RWPE1 (cell line): ENCODE results near the gene MRPS33.

Experiments
- CTCF ChIA-PET: fragments of 350-600 bp; sonication (Branson Sonifier 250); formaldehyde crosslinking; extraction: SDS; loops from one replicate; lab custom pipeline; 2021; lab: Yijun Ruan, JAX
- POLR2A ChIA-PET: fragments of 400-600 bp; formaldehyde crosslinking; extraction: SDS; loops from one replicate; lab custom pipeline; 2020; ENCODE audit warnings: antibody characterized with exemption; ENCODE audit not compliant: low non-redundant PET; lab: Yijun Ruan, JAX
- DNase-seq: peaks from one replicate; pipeline ENCODE4 v3.0.0; 2012; ENCODE audit warnings: low spot score
- H3K27ac ChIP-seq: fragments of 450-650 bp; 2 replicates; pipeline ENCODE4 v1.5.1; 2017
- CTCF ChIP-seq: fragments of 450-650 bp; conservative IDR thresholded peaks from 2 replicates; pipeline ENCODE4 v1.5.1; 2017; ENCODE audit warnings: low read depth, mild to moderate bottlenecking

Gene MRPS33

GRCh38 chr7:140981951-140982350 lies 32.8 kb downstream of the MRPS33 start:
- ChIA-PET CTCF (no interaction called here), POLR2A (no interaction called here)
- no peak overlapping the region for H3K27ac ChIP-seq
- DNase-seq: no peak
- TF ChIP-seq CTCF: no peak

- no peak overlapping the region for H3K27ac ChIP-seq
- TF ChIP-seq CTCF: no peak
- ChIA-PET CTCF (no interaction called here), POLR2A (no interaction called here)
- DNase-seq: no peak
Measured at GRCh38 chr7:140977741-140978140, 37.0 kb downstream of the MRPS33 start.

GRCh38 chr7:140972876-140973829 lies 41.6 kb downstream of the MRPS33 start:
- TF ChIP-seq CTCF: no peak
- ChIA-PET POLR2A (no interaction called here), CTCF (no interaction called here)
- DNase-seq: no peak
- H3K27ac ChIP-seq: no peak overlapping the region

- ChIA-PET POLR2A (interaction anchor here (0.5 kb wide), 1 partner anchor 80 kb away, joined by 3 read pairs; no protein-coding TSS in a partner anchor), CTCF (no interaction called here)
- no peak for DNase-seq
- TF ChIP-seq CTCF: no peak
- H3K27ac ChIP-seq: no peak overlapping the region
Measured at GRCh38 chr7:140972344-140972743, 42.4 kb downstream of the MRPS33 start.

- ChIA-PET CTCF (interaction anchor here (0.6 kb wide), 1 partner anchor 493 kb away, joined by 3 read pairs; no protein-coding TSS in a partner anchor), POLR2A (no interaction called here)
- no peak overlapping the region for H3K27ac ChIP-seq
- DNase-seq: no peak
- TF ChIP-seq CTCF: no peak
Measured at GRCh38 chr7:140967438-140967837, 47.3 kb downstream of the MRPS33 start.

GRCh38 chr7:140966561-140967233 lies 48.1 kb downstream of the MRPS33 start:
- no peak for DNase-seq
- ChIA-PET POLR2A (no interaction called here), CTCF (interaction anchor here (0.6 kb wide), 1 partner anchor 134 kb away, joined by 3 read pairs; no protein-coding TSS in a partner anchor)
- TF ChIP-seq CTCF: no peak
- H3K27ac ChIP-seq: no peak overlapping the region
